Measurements from ENCODE around the gene IZUMO1. TPM values are rescaled to one million over a fixed set of nuclear protein-coding genes. Genes with fewer than 3 reads are reported as not detected.
A peak's percentile ranks its signal among the peaks of the same experiment; 100 is the strongest.

Gene IZUMO1
- total and polyA plus RNA-seq, 2 of the 13 experiments (the other 11 are each of a cell fraction or from before 2014, with no cell fraction given): 0.07 to 0.22 TPM

DNA sequence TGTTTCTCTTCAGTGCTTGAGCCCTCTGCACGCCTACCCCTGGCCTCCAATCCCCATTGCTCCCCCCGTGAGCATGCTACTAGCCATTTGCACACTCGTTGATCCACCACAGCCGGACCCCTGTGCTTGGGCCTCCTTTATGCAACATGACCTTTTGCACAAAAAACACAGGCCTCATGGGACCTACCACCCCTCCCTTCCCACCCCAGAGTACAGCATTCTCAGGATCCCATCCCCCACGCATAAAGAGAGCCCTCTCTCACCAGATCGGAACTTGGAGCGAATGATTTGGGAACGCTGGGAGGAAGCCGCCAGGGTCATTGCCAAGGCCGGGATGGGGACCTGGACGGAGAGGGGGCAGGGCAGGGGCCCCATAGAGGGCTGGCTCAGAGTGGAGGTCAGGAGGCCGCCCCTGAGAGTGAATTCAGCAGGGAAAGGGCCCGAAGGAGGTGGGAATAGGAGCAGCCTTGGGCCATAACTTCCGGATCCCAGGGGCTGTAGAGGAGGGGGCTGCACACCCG is 27.9 kb downstream of the IZUMO1 start (continued):
- TF ChIP-seq ZBTB25 (CRISPR knock-in tag; IDR thresholded peaks at IDR 0.05): 0 out of 2 replicates have a peak, but pooled peaks have one; percentile 18
- TF ChIP-seq ZNF160 (CRISPR knock-in tag; IDR thresholded peaks at IDR 0.05): no peak
- no peak for TF ChIP-seq ZIK1 (CRISPR knock-in tag; IDR thresholded peaks at IDR 0.05; ENCODE audit: borderline replicate concordance, low read depth)
- TF ChIP-seq ZSCAN21 (CRISPR knock-in tag; IDR thresholded peaks at IDR 0.05; ENCODE audit: borderline replicate concordance): 0 out of 2 replicates have a peak, but pooled peaks have one; percentile 44
- no peak; the same call in 1 of the 2 replicates for TF ChIP-seq MEF2D (CRISPR knock-in tag; IDR thresholded peaks at IDR 0.05)
- TF ChIP-seq ZFP91 (CRISPR knock-in tag; IDR thresholded peaks at IDR 0.05; ENCODE audit: borderline replicate concordance): no peak; the same call in 1 of the 2 replicates
- no peak for TF ChIP-seq ZNF230 (CRISPR knock-in tag; IDR thresholded peaks at IDR 0.05)
- no peak for TF ChIP-seq ZNF326 (CRISPR knock-in tag; IDR thresholded peaks at IDR 0.05; ENCODE audit: borderline replicate concordance)
- TF ChIP-seq RFX1 (IDR thresholded peaks at IDR 0.05): no peak
- TF ChIP-seq ZNF775 (CRISPR knock-in tag; IDR thresholded peaks at IDR 0.05; ENCODE audit: borderline replicate concordance): no peak
- peak; percentile 88 for TF ChIP-seq NCOR1 (IDR thresholded peaks at IDR 0.05; ENCODE audit: borderline replicate concordance, low read length)
- TF ChIP-seq, protein P1, sequence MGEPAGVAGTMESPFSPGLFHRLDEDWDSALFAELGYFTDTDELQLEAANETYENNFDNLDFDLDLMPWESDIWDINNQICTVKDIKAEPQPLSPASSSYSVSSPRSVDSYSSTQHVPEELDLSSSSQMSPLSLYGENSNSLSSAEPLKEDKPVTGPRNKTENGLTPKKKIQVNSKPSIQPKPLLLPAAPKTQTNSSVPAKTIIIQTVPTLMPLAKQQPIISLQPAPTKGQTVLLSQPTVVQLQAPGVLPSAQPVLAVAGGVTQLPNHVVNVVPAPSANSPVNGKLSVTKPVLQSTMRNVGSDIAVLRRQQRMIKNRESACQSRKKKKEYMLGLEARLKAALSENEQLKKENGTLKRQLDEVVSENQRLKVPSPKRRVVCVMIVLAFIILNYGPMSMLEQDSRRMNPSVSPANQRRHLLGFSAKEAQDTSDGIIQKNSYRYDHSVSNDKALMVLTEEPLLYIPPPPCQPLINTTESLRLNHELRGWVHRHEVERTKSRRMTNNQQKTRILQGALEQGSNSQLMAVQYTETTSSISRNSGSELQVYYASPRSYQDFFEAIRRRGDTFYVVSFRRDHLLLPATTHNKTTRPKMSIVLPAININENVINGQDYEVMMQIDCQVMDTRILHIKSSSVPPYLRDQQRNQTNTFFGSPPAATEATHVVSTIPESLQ (CRISPR knock-in tag; conservative IDR thresholded peaks at IDR 0.05): no peak
- TF ChIP-seq ATF7-NPFF (CRISPR knock-in tag; IDR thresholded peaks at IDR 0.05; ENCODE audit: low read depth): no peak
- peak; percentile 53; the same call in 1 of the 2 replicates for TF ChIP-seq NR2F2 (IDR thresholded peaks at IDR 0.05; ENCODE audit: borderline replicate concordance, low read depth)
- peak; percentile 45 for TF ChIP-seq MLX (CRISPR knock-in tag; IDR thresholded peaks at IDR 0.05)
- TF ChIP-seq, protein P2, sequence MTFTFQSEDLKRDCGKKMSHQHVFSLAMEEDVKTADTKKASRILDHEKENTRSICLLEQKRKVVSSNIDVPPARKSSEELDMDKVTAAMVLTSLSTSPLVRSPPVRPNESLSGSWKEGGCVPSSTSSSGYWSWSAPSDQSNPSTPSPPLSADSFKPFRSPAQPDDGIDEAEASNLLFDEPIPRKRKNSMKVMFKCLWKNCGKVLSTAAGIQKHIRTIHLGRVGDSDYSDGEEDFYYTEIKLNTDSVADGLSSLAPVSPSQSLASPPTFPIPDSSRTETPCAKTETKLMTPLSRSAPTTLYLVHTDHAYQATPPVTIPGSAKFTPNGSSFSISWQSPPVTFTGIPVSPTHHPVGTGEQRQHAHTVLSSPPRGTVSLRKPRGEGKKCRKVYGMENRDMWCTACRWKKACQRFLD (CRISPR knock-in tag; IDR thresholded peaks at IDR 0.05; ENCODE audit: borderline replicate concordance): no peak
- TF ChIP-seq SIX4 (CRISPR knock-in tag; IDR thresholded peaks at IDR 0.05): peak; percentile 33; the same call in 1 of the 2 replicates
- TF ChIP-seq FOXK2 (IDR thresholded peaks at IDR 0.05): no peak
- TF ChIP-seq, protein P3, sequence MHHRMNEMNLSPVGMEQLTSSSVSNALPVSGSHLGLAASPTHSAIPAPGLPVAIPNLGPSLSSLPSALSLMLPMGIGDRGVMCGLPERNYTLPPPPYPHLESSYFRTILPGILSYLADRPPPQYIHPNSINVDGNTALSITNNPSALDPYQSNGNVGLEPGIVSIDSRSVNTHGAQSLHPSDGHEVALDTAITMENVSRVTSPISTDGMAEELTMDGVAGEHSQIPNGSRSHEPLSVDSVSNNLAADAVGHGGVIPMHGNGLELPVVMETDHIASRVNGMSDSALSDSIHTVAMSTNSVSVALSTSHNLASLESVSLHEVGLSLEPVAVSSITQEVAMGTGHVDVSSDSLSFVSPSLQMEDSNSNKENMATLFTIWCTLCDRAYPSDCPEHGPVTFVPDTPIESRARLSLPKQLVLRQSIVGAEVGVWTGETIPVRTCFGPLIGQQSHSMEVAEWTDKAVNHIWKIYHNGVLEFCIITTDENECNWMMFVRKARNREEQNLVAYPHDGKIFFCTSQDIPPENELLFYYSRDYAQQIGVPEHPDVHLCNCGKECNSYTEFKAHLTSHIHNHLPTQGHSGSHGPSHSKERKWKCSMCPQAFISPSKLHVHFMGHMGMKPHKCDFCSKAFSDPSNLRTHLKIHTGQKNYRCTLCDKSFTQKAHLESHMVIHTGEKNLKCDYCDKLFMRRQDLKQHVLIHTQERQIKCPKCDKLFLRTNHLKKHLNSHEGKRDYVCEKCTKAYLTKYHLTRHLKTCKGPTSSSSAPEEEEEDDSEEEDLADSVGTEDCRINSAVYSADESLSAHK (CRISPR knock-in tag; IDR thresholded peaks at IDR 0.05; ENCODE audit: borderline replicate concordance): no peak
- TF ChIP-seq HOXA3 (CRISPR knock-in tag; IDR thresholded peaks at IDR 0.05): peak; percentile 61
- TF ChIP-seq MAF1 (CRISPR knock-in tag; IDR thresholded peaks at IDR 0.05; ENCODE audit: borderline replicate concordance): no peak

Data from HepG2 (cell line).